Activated effector memory CD4-positive, alpha-beta T cell treated with Interleukin-2 at 50 U/mL for 16 hours (primary cell): ENCODE data around the gene PRODH.
"Not testable (repeated sequence)": the region's sequence is repeated elsewhere in the genome, so short reads cannot be mapped to it uniquely, and the experiment has no call there.

Source experiments
- DNase-seq: peaks from one replicate; pipeline ENCODE4 v3.0.0-alpha.2; 2020

Gene PRODH

DNA sequence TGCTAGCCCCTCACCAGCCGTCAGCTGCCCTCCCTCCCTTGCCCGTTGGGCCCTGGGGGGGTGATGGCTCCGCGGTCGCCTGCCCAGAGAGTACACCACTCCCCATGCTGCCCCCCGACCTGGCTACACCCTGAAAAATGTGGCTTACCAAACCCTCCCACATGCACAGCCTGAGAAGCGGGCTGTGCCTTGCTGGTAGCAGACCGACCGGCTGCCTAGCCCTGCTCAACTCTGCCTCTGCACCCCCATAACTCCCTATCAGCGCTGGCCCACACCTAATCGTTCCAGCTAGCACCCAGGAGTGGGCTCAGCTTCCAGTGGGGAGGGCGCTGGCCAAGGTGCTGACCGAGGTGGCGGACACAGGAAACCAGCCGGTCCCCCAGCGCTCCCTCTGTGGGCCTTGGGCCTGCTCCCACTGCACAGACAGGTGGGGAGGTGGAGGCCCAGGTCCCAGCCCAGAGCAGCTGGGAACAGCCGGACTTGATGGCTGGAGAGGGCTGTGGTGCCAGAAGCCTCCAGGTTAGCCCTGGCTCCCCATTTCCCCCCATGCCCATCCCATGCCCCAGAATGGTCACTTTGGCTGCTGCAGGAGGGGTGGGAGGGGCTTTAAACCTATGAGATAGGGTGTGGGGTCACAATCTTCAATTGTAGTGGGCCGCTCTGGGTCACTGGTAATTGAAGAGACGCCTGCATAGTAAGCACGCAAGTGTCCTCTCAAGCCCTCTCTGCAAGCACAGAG is 32.1 kb upstream of the PRODH start:
- DNase-seq, result no peak

DNA sequence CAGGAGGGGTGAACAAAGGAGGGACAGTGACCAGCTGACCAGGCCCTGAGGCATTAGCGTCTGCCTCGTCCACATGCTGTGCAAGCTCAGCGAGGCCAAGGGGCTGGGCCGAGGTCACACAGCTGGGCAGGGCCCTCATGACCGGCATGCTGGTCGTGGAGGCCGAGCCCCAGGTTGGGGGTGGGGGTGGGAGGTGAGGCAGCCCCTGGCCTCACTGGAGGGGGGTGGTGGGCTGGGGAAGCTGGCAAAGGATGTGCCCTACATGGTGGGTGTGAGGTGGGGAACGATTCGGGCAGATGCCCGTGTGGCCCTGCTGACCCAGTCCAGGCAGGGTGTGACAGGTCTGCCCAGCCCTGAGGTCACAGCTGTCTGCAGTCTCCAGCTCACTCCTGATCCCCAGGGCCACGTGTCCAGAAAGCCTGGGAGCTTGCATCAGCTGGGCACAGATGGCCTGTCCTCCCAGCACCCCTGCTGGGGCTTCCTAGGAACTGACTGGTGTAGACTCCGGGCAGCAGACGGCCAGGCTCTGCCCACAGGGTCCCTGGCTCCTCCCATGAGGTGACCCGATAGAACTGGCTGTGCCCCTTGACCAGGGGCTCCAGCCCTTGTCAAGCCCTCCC is 31.4 kb upstream of the PRODH start:
- not testable (repeated sequence) for DNase-seq

DNA sequence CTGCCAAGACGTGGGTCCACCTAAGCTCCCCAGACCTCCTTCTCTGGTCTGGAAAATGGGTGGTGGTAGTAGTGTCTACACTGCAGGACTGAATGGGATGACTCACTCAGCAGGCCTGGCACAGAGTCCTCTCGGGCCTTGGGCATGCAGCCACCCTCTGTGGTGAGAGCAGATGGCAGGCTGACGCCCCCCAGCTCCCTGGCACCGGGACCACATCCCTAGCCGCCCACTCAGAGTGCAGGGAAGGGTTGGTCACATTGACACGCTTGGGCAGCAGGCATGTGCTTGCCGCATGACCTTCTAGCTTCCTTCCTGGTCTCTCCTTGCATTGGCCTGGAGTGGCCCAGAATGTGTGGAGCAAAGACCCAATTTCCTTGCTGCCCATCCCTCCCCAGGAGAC is 30.7 kb upstream of the PRODH start:
- no peak for DNase-seq

DNA sequence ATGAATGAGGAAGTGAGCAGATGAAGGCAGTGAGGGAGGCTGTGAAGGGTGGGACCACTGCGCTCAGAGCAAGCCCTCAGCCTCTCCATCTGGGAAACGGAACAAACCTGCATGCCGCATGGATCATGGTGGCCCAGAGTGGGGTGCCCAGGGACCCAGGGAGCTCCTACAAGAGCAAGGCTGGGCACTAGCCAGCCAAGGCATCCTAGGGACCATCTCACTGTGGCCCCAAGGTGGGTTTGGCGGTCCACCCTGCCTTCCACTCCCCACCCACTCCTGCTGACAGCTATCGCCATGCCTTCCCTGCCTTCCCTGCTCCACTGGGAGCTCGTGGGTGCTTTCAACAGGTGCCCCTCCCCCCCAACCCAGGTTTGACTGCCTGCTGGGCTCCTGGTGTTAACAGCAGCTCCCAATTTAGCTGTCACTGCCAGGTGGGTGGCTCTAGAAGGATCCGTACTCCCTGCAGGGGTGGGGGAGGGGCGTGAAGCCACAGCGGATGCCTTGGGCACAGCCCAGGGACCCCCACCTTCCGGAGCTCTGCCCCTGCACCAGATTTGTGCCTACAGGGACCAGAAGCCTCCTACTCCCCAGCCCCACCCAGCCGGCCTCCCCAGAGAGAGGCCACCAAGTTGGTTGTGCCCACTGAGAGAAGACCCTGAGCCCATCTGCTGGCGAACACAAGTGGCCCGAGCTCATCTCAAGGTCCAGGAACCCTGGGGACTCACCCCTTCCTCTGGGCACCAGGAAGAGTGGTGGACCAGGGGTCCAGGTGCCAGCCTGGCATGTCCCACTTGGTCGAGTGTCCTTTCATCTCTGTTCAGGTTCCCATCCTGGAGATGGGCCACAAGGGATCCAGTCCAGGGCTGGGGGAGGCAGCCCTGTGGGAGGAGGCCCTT is 29.7 kb upstream of the PRODH start:
- no peak for DNase-seq

DNA sequence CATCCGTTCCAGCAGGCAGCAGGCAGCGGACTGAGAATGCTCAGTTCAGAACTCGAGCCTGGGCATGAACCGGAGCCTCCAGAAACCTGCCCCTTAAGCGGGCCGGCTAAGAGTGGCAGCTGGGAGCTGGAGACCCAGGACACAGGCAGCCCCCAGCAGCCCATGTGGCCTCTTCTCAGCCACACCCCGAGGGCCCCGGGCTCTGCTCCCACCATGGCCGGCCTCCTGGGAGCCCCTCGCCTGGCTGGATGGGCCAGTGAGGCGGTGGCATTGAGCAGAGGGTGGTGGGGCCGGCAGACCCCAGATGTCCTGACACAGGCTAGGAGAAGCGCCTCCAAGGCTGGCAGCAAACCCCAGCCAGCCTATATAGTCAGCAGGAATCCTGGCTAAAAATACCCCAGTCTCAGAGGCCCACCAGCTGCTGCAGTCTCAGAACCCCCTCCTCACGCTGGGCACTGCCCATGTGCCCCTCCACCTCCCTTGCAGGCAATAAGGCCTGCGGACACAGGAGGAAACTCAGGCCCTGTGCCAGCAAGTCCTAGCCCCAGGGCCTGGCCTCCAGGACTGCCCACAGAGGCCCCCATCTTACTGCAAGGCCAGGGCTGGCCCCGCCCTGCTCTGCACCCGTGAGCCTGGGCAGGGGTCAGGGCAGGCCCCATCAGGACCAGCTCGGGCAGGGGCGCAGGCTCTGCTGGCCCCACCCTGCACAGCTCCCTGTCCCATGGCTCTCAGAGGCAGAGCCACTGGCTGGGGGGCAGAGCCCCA is 28.6 kb upstream of the PRODH start:
- not testable (repeated sequence) for DNase-seq

DNA sequence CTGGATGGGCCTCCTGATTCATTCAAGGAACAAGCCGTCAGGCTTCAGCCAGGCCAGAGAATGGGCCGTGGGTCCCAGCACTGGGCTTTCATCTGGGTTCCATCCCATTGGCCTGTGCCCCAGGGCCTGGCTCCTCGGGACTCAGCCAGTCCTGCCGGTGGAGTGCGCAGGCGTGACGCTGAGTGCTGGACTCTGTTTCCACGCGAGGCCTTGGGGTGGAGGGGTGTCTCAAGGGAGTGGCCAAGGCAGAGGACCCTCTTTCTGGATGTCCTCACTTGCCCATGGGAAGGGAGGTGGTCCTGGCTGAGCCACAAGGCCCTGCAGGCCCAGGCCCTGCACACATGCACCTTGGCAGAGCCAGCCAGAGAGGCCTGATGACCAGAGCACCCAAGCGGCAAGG is 28.0 kb upstream of the PRODH start:
- DNase-seq, result not testable (repeated sequence)

DNA sequence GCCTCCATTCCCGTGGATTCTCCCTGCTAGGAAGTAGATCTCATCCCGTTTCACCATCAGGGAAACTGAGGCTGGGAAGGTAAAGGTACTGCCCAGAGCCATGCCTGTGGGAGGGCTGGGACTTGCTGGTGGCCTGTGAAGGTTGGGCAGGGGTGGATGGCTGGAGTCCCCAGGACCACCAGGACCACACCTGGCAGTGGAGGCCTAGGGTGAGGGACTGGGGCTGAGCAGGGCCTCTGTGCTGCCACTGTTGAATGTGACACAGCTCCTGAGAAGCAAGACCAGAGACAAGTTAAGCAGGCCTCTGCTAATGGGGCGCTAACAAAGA is 26.2 kb upstream of the PRODH start:
- no peak for DNase-seq

DNA sequence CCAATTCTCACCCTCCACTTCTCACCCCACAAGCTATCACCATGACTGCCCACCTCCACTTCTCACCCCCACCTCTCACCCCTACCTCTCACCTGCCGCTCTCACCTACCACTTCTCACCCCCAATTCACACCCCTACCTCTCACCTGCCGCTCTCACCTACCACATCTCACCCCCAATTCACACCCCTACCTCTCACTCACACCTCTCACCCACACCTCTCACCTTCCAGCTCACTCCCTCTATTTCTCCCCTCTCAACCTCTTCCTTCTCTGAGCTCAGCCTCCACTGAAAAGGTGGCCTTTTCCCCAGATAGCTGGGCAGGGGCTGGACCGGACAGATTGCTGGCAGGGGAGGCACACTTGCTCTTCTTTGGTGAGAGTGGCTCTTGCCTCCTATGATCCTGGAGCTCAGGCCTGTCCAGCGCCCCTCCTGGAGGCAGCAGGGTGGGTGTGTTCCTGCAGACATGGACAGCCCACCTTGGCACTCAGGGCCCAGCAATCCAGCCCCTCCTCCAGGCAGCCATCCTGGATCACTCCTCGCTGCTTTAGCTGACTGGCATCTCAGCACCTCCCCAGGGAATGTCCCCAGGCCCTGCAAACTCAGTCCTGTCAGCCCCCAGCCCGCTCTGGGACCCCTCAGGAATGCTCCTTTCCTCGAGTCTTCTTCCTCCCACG is 25.7 kb upstream of the PRODH start:
- DNase-seq, result not testable (repeated sequence)

DNA sequence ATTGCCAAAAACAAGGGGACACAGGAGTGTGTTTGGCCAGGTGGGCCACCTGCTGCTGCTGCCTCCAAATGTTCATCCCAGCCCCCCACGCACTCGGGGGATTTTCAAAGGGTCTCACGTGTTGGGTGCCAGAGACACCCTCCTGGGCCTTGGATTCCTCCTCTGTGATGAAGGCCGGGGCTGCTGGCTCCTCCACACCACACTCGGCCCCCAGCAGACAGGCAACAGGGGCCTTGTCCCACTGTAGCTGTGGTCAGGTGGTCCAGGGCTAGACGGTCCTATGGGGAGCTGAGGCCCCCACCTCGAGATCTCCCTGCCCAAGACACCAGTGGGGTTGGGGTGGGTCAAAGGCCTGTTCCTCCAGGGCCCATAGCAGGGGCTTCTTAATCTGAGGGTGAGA is 25.1 kb upstream of the PRODH start:
- not testable (repeated sequence) for DNase-seq

DNA sequence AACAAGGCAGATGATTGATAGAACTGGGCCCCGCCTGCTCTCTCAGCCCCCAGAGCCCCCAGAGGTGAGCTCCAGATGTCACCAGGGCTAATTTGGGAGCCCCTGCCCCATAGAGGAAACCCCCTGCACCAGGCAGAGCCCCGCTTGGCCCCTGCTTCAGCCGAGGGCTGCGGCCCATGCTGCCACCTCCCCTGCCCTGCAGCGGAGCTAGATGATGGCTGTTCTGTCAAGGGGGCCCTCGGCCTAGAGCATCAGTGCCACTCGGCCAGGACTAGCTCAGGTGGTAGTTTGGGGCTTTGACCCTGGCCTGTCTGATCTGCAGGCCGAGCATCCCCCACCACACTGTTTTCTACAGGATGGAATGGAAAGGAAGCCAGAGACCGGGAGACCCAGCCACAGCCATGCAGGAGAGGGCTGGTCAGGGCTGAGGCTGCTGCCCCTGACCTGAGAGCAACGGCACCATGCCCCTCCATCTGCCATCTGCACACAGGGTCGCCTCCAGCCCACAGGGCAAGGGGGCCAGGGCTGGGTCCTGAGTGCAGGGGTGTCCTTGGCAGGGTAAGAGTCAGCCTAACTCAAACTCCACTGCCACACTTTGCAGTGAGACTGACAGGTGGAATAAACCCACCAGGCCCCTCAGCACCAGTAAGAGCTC is 24.2 kb upstream of the PRODH start:
- DNase-seq, result not testable (repeated sequence)

DNA sequence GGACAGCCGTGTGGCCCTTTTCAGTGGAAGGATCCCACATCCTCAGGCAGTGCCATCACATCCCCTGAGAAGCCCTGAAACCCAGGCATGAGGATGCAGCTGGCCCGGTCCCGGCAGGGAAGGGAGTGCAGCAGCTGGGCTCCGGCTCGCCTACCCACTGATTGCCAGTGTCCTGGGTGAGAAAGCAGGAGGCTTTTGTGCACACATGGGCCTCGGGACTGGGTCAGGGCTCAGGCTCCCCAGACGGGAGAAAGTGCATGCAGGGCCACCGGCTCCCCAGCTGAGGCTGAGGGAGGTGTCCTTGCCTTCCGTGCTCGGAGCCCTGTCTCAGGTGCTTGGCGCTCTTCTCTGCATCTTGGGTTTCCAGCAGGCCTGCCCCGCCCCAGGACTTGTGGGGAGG is 23.6 kb upstream of the PRODH start:
- not testable (repeated sequence) for DNase-seq

DNA sequence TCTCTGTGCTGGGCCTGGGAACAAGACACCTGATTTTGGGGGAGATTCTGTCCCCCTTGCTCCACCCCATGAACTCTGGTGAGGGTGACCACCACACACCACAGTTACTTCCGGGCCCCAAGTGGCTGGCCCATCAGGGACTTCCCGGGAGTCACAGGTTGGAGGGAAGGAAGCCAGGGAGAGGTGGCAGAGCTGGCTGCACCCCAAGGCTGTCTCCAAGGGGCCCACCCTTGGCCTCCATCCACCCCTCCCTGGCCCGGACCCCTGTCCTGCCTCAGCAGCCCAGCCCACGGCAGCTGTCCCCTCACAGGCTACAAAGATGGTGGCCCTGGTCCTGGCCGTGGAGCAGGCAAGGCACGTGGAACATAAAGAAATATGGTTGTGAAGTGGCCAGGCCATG is 23.2 kb upstream of the PRODH start:
- DNase-seq, result not testable (repeated sequence)

DNA sequence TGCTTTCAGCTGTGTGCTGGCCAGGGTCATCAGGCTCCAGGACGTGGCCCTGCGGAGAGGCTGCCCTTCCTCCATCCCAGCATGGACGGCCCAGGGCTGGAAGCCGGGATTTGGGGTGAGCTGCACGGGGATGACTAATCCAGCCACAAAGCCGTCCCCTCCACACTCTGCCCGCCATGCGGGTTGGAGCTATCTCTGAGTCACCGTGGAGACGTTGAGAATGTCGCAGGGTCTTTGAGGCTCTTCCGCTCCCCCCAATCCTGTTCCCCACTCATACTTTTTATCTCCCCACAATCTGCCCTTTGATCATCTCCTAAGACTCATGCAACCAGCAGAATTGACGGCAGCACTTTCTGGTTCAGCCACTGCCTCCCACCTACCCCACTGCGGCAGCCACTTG is 22.6 kb upstream of the PRODH start:
- not testable (repeated sequence) for DNase-seq

DNA sequence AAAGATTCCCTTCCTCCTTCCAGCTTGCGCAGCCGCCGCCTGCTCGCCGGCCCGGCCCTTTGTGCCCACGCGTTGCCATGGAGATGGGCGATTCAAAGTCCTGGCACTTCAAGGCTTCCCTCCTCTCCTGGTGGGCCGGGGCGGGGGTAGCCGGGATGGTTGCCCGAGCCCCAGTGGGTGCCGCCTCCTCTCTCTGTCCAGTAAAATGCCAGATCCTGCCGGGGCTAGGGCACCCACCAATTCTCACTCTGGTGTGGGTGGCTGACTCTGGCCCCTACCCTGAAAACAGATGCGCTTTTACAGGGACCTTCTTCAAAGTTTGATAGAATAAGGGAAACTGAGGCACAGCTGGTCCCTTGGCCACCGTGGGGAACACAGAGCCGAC is 22.2 kb upstream of the PRODH start:
- not testable (repeated sequence) for DNase-seq

DNA sequence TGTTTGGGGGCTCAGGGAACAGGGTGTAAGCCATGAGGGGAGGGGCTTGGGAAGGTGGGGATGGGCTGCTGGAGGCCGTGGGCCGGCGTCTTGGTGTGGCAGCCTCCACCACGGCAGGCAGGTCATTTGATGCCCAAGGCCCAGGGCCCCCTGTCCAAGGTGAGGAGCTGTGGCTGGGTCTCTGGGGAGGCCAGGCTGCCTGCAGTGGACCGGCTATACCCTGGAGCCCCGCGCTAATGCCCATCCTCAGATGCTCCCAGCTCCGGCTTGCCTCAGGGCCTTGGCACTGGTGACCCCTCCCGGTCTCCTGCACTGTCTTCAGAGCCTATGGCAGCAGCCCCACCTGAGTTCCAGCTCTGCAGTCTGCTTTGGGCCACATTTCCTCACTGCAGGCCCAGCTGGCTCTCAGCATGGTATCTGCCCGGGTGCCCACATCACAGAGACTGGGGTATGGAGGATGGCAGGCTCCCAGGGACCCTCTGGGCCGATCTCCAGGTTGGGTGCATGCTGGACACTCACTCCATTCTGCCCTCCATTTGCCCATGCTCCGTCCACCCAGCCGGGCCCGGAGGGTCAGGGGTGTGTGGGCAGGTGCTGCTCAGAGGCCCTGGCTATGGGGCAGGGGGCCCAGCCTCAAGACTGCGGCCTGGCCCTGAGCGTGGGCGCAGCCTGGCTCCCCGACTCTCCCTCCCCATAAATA is 21.7 kb upstream of the PRODH start:
- DNase-seq, result not testable (repeated sequence)

DNA sequence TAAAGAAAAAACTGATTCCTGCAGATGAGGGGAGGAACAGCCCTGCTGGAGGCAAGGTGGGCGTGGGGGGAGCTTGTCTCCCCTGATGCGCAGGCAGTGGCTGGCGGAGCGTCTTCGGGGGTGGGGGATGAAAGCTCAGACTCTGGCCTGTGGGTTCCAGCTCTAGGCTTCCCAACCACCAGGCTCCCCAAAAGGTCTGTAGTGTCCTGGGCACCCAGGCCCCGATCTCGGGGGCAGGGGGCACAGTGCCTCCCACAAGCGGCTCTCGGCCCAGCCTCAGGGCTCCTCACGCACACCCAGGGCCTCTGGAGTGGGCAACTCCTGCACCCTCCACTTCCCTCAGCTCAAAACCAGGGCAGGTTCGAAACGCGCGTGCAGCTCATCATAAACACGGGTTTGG is 20.9 kb upstream of the PRODH start:
- DNase-seq, result not testable (repeated sequence)

DNA sequence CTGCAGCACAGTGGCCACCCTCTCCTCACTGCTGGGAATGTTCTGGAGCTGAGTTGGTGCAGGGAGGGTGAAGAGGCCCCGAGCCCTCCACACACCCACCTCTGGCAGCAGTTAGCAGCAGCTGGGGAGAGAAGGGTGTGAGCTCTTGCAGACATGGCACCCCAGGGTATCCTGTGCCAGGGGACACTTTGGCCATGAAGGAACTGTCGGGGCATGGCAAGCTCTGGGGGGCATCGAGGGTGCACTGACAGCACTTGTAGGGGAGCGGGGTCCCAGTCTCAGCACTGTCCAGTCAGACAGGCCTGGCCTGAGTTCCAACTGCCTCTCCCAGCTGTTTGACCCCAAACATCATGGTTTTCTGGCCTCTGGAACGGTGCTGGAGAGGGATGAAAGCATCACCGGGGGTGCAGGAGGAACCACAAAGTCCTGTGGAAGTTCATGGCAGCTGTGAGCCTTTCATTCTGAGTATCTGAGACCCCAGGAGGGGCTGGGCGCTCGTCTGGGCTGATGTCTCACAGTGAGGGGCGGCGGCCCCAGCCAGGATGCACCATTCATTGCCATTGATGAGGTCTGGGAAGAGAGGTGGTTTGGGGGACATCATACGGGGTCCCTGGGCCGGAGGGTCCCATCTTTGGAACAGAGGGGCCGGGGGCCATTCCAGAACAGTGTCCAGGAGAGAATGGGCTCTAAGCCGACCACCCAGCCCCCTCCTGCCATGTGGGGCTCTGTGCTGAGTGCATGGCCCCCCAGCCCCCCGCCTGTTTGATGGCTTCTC is 20.2 kb upstream of the PRODH start:
- not testable (repeated sequence) for DNase-seq

DNA sequence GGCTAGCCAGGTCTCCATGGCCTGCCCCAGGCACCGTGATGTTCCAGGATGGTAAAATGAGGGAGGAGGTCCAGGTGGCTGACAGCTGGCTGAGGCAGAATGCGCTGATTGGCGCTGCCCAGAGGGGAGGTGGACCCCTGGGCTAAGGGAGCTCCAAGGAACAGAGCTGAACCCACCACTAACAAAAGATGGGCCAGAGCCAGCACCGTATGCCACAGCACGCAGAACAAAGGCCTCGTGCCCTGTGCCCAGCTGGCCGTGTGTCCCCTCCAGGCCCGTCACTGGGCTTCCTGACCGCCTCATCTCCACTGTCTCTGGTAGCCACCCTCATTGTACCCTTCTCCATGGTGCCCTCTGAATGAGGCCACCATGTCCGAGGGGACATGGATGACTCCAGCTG is 19.6 kb upstream of the PRODH start:
- DNase-seq, result no peak

DNA sequence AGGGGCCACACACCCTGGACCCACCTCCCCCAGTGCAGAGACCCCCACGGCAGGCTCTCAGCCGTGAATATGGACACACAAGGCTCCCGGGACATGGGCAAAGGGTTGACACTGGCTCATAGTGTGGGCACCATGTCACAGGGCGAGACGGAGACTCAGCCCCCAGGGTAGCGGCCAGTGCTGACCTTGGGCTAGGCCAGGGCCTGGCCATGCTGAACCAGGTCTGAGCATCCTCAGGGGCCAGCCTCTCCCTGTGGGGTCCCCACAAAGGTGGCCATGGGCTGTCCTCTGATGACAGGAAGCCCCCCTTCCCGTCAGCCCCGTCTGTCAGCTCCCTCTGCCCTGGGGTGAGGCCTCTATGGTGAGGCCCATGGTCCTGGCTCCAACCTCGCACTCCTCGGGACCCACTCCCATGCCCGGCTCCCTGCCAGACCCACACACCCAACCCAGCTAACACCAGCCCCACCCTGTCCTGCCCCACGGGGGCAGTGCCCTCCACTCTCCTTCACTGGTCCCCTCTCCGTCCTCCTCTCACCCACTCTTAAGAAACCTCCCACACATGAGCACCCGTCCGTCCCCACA is 19.0 kb upstream of the PRODH start:
- no peak for DNase-seq
